HG02588 (cell line): ENCODE measurements around the gene PAK5.

ENCODE experiments used
- ATAC-seq: cut with Tn5 transposase; IDR thresholded peaks from one replicate; pipeline ENCODE4 v1.9.1; 2021; ENCODE audit warnings: mild to moderate bottlenecking, moderate library complexity; ENCODE audit not compliant: unreplicated experiment

The PAK5 gene

DNA sequence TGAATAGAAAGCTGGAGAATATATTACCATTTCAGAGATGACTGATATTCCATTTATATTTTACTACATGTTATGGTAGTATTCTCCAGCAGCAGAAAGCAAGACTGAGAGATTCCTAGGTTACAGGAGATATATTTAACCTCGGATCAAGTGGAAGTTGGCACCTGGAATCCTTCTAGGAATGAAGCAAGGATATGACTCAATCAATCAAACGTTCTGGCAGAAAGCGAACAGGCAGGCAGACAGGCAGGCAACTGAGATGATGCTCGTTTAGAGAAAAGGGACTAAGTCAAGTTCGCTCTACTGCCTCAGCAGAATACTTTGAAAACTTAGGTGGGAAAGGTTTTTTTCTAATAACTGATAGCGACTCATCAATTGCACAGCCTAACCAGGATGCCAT, 46.2 kb downstream of the PAK5 start:
- no peak for ATAC-seq

GRCh38 chr20:9789131-9789530, 49.7 kb downstream of the PAK5 start:
- no peak for ATAC-seq

DNA sequence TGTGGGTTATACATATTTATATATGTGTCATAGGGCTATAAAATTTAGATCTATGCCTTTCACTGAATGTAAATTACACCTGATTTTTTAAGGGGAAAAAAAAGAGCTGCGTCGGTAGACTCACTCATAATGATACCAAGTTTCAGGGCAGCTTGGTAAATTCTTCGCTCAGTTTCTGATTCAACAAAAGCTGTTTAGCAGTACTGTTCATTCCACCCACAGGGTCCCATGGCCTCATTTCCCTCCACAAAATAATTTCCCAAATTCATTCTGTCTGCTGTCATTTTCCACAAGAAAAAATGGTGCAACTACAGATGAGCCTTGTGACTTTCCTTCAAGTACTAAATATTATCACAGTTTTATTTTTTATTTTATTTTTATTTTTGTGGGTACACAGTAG, 63.7 kb downstream of the PAK5 start:
- ATAC-seq = no peak

GRCh38 chr20:9769954-9770353, 68.9 kb downstream of the PAK5 start:
- ATAC-seq = no peak

DNA sequence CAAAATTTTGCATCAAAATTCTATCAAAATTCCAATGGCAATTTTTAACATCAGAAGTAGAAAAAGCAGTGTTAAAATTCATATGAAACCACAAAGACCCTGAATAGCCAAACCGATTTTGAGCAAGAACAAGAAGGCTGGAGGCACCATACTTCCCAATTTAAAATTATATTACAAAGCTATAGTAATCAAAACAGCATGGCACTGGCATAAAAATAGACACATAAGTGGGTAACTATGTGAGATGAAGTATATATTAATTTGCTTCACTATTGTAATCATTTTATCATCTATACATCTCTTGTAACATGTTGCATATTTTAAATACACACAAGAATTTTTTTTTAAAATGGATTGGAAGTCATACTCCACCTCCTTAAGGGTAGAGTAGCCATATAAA, 77.4 kb downstream of the PAK5 start:
- ATAC-seq = no peak

- ATAC-seq = no peak
These were observed 79.5 kb downstream of the PAK5 start for GRCh38 chr20:9759392-9759791.

GRCh38 chr20:9758752-9759151, 80.1 kb downstream of the PAK5 start:
- ATAC-seq = no peak

GRCh38 chr20:9756660-9757059, 82.2 kb downstream of the PAK5 start:
- no peak for ATAC-seq

- no peak for ATAC-seq
These were observed 83.6 kb downstream of the PAK5 start for GRCh38 chr20:9755301-9755700.

- ATAC-seq = no peak
These were observed 94.3 kb downstream of the PAK5 start for GRCh38 chr20:9744551-9744950.

GRCh38 chr20:9743871-9744270, 95.0 kb downstream of the PAK5 start:
- ATAC-seq = no peak

DNA sequence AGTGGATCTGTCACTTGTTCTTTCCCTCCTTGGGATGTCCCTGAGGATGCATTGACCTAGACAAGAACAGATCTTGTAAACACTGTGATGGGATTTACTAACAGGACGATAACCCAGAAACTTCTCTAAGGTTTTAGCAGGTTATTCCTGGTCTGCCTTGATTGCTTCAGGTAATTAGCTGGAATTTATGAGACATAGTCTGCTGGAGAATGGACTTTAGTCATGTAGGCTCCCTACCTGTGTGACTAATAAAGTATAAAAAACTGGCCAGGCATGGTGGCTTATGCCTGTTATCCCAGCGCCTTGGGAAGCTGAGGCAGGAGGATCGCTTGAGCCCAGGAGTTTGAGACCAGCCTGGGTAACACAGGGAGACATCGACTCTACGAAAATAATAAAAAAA, 96.1 kb downstream of the PAK5 start:
- ATAC-seq = no peak

- no peak for ATAC-seq
These were observed 96.9 kb downstream of the PAK5 start for GRCh38 chr20:9741996-9742395.

DNA sequence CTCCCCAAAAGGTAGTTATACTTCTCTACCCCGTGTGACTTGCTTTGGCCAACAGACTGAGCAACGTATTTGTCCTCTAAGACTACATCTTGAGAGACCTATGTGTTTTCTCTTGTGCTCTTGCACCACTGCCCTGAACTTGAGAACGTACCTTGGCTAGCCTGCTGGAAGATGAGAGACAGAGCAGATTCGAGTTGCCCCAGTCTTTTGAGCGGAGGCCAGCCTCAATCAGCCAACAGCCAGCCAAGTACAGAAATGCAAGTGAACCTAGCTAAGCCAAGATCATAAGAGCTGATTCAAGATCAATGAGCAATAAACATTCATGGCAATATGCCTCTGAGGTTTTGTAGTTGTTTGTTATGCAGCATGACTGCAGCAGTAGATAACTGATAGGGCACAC, 98.4 kb downstream of the PAK5 start:
- no peak for ATAC-seq

- no peak for ATAC-seq
These were observed 98.9 kb downstream of the PAK5 start for GRCh38 chr20:9739991-9740390.

GRCh38 chr20:9736373-9736772, 102.5 kb downstream of the PAK5 start:
- no peak for ATAC-seq

DNA sequence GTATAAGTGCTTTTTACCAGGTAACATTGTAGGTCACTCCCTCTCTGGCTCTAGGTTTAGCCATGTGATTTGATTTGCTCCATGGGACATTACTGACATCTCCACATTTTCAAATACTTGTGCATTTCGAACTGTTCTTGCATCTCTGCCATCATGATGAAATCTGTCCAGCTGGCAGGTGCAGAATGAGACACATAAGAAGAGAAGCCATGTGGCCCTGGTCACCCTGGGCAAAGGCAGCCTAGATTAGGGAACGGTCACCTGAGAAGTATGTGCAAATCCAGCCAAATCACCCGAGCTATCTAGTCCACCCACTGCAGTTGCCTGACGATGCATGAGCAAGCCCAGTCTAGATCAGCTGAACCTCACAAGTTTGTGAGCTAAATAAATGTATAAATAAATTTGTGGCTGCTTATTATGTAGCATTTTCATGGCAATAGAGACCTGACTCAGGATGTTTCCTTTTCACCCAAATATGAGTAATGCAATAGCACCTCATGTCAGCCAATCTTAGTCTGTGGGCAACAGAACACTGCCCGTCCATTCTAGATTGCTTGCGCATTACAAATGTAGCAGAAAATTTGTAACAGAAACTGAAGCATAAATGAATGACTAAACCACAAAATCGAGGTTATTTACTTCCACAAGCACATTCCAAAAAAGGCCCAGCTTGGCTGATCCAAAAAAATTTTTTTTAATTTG, 115.2 kb downstream of the PAK5 start:
- no peak for ATAC-seq

DNA sequence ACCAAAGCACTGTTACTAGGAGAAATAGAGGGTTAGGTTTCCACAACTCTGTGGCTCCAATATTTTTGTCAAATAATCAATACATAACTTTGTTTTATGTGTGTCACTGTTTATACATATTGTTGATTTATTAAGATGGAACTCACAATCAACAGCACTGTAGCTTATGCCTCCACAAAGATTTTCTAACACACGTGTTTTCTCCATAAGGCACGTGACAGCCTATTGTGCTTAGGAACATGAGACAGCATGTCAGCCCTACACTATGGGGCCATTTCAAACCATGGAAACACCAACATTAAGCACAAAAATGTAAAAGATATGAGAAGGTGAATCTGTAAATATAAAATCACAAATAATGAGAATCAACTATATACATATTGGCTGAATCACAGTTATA, 127.0 kb downstream of the PAK5 start:
- no peak for ATAC-seq

DNA sequence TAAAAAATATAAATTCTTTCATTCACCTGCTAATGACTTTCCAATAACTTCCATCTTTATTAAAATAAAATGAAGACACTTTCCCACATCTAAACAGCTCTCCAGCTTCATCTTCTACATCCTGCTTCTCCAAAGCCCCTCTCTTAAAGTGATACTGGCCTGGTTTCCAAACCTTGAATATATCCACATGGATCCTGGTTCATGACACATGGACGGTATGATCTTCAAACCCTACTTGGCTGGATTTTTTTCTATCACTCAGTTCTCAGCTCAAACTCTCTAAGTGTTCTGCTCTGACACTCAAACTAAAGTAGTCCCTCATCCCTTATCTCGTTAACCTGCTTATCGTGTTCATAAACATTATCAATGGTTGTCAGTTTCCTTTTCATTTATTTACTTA, 128.2 kb downstream of the PAK5 start:
- ATAC-seq = no peak

DNA sequence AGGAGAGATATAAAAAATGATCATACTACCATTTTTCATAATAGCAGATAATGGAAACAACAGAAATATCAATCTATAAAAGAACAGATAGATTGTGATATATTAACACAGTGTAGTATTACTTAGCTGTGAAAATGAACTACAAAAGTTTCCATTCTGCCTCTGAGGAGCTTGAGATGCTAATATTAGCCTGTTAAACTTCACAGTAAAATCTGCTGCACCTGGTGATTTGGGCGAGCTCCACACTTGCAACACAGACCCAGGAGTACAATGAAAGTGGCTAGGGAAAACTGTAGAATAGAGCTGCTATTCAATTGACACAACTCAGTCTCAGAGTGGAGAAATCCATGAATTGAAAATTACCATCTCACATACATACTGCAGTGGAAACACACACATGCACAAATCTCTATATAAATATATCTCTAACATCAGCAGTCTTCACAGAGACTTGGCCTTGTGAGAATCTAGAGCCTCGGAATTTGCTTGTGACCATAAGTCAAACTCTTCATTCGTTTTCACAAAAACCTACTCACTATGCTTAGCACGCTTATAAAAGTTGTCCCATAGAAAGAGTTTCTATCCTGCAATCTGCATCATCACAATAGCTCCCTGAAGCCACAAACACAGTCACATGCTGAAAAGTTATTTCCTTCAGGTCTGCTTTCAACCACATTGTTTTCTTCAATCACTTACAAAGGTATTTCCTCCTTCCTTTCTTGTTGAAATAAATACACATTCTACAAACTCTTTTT, 133.0 kb downstream of the PAK5 start:
- ATAC-seq = no peak

DNA sequence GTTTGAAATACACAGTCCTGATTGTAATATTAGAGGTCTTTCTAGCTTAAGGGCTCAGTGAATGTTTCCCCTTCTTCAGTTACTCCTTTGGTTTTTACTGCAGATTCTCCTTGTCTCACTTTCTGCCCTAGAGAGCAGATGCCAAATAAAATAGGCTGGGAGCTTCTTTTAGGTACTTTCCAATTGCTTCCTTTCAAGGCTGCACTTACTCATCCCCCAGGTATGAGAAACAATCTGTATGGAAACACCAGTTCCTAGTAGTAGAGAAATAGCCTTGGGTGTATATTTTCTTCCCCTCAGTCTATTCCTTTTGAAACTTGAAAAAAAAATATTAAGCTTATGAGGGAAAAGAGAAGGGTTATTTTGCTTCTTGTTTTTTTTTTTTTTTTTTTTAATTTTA, 139.7 kb downstream of the PAK5 start:
- ATAC-seq = no peak

- ATAC-seq = no peak
These were observed 149.8 kb downstream of the PAK5 start for GRCh38 chr20:9689041-9689440.

GRCh38 chr20:9686866-9687265, 152.0 kb downstream of the PAK5 start:
- no peak for ATAC-seq
